ENCODE results near the gene TGM1.
"Not testable (repeated sequence)": the region's sequence is repeated elsewhere in the genome, so short reads cannot be mapped to it uniquely, and the experiment has no call there.

Gene TGM1

GRCh38 chr14:24232121-24232644 is 30.8 kb downstream of the TGM1 start, which contains the start of gene NEDD8:
Gene NEDD8, minus strand, starts transcription at chr14:24232367. Its CDS starts 100 bp downstream, at chr14:24232267.
- peak; percentile 92 for DNase-seq

- DNase-seq: peak; percentile 63
Measured at GRCh38 chr14:24231263-24232120, 31.5 kb downstream of the TGM1 start.

DNA sequence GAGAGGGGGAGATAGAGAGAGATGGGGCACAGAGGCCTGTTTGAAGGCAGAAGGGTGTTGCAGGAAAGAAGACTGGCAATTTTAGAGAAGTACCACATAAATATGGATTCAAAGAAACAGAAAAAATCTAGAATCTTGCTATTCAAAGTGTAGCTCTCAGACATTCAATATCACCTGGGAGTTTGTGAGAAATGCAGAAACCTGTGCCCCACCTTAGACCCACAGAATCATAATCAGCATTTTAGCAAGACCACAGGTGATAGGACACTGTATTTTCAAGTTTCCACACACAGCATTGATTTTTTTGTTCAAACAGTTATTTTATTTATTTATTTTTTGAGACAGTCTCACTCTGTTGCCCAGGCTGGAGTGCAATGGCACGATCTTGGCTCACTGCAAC is 34.1 kb downstream of the TGM1 start:
- no peak for DNase-seq

- no peak for DNase-seq
Measured at GRCh38 chr14:24226473-24226872, 36.5 kb downstream of the TGM1 start.

- no peak for DNase-seq
Measured at GRCh38 chr14:24224618-24225071, 38.3 kb downstream of the TGM1 start.

DNA sequence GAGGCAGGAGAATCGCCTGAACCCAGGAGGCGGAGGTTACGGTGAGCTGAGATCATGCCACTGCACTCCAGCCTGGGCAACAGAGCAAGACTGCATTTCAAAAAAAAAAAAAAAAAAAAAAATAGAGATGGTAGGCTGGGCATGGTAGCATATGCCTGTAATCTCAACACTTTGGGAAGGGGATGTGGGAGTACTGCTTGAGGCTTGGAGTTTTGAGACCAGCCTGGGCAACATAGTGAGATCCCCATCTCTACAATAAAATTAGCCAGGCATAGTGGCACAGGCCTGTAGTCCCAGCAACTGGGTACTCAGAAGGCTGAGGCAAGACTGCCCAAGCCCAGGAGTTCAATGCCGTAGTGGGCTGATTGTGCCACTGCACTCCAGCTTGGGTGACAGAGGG is 40.0 kb downstream of the TGM1 start:
- not testable (repeated sequence) for DNase-seq

DNA sequence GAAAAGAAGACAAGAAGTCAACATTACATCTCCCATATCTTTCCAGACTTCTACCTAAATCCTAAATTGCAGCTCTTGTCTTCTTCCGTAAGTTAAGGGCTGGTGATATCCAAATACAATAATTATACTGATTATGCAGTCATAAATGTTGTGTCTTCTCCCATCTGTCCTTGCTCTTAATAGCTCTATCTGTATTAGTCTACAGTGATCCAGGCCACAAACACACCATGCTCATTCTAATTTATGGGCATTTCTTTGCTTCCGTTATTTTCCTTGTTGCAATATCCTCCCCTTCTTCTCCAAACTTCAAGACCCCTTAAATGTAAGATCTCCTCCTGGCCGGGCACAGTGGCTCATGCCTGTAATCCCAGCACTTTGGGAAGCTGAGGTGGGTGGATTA is 43.5 kb downstream of the TGM1 start:
- no peak for DNase-seq

GRCh38 chr14:24219080-24219479 is 43.9 kb downstream of the TGM1 start:
- DNase-seq: no peak

DNA sequence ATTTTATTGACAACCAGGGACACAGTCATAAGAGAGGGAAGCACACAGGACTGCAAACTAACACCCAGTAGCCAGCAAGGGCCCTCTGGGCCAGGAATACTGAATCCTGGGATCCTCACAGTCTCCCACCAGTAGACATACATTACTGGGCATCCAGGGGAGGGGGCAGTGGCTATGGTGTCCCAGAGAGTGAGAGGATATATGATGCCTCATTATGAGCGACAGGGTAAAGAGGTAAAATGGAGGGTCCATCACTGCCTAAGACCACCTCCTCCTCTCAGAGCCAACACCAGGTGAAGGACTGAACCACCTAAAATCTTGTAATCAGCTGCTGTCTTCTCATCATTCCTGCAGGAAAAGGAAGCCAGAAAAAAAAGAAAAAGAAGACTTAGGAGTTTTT is 46.1 kb downstream of the TGM1 start:
- DNase-seq: not testable (repeated sequence)

DNA sequence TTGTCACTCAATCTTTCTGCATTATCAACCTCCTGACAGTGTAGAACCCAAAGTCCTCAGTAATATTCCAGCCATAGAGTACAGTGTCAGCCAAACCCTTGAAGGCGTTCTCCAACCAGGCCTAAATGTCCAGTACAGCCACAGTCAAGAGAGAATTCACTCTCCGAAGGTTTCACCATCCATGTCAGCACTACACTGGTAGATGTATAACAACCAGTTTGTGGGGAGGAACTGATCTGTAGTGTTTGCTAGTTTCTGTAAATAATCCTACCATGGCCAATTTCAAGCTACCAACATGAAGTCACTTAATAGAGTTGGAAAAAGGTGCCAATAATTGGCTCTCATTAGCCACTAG is 46.7 kb downstream of the TGM1 start:
- no peak for DNase-seq

- peak; percentile 89 for DNase-seq
Measured at GRCh38 chr14:24215495-24216344, 47.3 kb downstream of the TGM1 start, which contains the start of gene MDP1. Gene MDP1, minus strand, starts transcription at chr14:24216066. Its CDS starts 111 bp downstream, at chr14:24215955.

- no peak for DNase-seq
Measured at GRCh38 chr14:24213866-24214662, 48.9 kb downstream of the TGM1 start.

- peak; percentile 97 for DNase-seq
Measured at GRCh38 chr14:24212924-24213865, 49.8 kb downstream of the TGM1 start, which contains the start of gene CHMP4A. Gene CHMP4A, minus strand, starts transcription at chr14:24213488. Its CDS starts 49 bp downstream, at chr14:24213439.

GRCh38 chr14:24211311-24211710 is 51.7 kb downstream of the TGM1 start:
- no peak for DNase-seq

DNA sequence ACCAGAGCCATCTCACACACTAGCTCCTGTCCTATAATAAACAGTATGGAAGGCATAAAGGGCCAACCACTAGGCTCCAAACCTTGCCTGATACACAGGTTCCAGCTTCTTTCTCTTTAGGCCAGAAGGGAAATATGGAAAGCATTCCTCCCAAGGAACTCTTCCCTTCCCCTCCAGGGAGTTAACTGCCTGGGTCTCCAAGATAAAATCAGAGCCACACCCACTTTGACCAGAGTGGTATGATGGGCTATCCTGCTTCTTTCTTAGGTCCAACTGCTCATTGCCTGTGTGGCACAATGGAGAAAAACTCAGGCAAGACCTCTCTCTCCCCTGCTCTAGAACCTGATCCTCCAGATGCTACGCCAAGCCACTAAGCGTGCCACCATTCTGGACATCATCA is 55.4 kb downstream of the TGM1 start:
- no peak for DNase-seq

- no peak for DNase-seq
Measured at GRCh38 chr14:24207104-24207551, 55.8 kb downstream of the TGM1 start.

- DNase-seq: no peak
Measured at GRCh38 chr14:24206260-24207103, 56.5 kb downstream of the TGM1 start.

DNA sequence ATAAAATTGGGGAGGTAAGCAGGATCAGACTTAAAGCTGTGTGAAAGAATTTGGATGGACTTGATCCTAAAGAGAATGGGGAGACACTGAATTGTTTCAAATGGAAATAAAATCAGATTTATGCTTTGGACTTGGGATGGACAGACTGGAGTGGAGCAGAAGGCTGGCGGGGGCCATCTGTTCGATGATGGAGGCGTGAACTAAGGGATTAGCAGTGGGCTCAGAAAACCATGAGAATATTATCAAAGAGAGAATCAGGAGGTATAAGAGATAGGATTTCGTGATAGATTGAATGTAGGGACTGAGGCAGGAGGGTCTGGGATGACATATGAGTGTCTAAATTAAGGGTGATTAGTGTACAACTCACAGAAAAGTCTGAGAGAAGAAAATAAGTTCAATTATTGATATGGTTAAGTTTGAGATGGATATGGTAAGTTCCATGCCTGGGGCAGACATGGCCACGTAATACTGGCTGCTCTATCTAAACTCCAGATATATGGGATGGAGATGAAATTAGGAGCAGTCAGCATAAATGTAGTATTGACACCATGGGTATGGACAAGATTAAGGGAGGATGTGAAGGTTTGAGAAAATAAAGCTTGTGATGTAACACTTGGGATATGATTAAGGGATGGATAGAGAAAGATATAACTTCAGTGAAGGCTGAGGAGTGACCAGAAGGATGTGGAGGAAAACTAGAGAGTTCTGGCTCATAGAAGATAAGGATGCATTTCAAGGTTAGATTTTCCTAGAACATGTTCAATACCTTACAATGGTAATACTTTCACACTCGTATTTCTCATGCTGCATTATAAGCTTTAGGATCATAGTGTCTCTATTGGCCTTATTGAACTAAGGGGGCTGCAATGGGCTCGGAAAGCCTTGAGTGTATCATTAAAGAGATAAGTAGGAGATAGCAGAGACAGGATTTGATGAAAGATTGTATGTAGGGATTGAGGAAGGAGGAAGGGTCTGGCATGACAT is 58.5 kb downstream of the TGM1 start:
- no peak for DNase-seq

Measured in activated CD8-positive, alpha-beta memory T cell treated with anti-CD3 and anti-CD28 coated beads, Interleukin-2, amount 50 U/mL, for 48 hours (primary cell).